Fibroblast of peridontal ligament (primary cell): ENCODE results near the gene TANC1.

ENCODE experiments used
- DNase-seq: peaks from one replicate; pipeline ENCODE4 v3.0.0-alpha.2; 2010; ENCODE audit errors: extremely low read depth

The TANC1 gene

DNA sequence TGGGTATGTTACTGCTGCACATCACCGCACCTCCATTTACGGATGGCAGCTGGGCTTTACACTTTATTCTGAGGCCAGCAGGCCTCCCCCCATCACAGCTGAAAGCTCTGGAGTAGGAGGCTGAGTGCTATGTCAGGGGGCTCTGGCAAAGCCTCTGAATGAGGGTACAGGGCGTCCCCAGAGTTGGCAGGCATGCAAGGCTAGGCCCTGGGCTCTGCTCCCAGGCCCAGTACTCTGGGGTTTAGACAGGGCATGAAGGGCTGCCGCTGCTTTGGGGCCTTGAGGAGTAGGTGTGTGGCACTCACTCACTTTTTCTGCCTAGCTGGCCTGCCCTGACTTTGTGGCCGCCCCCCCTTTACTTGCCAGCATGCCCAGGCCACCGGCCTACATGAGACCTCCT, 227.3 kb downstream of the TANC1 start:
- no peak for DNase-seq

- no peak for DNase-seq
These were observed 228.0 kb downstream of the TANC1 start for GRCh38 chr2:159196393-159196925.

GRCh38 chr2:159199236-159199635, 230.8 kb downstream of the TANC1 start:
- no peak for DNase-seq

DNA sequence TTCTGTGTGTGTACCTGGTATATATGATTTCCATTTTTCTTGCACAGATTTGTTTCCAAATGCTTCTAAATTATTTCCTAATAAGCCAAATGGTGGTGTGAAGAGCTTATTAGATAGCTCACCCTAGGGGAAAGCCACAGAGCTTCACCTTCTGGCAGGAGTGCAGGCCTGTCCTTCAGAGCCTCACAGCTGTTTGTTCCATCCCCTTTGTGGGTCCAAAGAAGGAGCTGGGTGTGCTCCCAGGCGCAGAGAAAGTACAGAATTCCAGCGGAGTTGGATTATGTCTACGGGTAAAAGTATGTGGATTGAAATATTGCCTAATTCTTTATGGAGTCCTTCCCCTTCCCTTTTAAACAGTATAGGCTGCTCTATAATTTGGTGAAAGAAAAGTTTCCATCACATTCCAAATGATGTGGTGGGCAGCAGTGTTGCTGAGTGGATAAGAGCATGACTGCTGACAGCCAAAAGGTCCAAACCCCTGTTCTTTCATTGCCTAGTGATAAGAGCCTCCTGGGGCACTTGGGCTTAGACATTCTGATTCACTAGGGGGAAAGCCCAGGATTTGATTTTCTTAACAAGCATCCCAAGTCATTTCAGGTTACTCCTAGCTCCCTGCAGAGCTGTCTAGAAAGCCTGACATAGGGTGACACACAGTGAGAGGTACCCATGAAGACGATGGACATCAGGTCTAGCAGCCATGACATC, 231.5 kb downstream of the TANC1 start:
- peak; percentile 27 for DNase-seq

DNA sequence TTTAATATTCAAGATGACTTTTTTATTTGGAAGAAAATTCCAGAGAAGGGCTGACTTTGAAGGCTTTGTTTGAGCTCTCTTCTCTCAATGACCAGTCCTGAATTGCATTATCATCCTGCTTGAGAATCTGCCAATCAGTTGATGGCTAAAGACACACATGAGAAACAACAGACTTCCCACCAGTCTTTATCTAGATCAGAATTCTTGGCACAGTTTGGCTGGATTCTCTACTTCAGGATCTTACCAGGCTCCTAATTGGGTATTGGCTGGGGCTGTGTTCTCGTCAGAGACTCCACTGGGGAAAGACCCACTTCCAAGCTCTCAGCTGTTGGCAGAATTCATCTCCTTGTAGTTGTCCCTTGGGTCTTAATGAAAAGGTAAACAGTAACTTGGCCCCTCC, 232.1 kb downstream of the TANC1 start:
- DNase-seq, result peak; percentile 72

GRCh38 chr2:159201360-159202063, 233.1 kb downstream of the TANC1 start:
- DNase-seq, result peak; percentile 38

DNA sequence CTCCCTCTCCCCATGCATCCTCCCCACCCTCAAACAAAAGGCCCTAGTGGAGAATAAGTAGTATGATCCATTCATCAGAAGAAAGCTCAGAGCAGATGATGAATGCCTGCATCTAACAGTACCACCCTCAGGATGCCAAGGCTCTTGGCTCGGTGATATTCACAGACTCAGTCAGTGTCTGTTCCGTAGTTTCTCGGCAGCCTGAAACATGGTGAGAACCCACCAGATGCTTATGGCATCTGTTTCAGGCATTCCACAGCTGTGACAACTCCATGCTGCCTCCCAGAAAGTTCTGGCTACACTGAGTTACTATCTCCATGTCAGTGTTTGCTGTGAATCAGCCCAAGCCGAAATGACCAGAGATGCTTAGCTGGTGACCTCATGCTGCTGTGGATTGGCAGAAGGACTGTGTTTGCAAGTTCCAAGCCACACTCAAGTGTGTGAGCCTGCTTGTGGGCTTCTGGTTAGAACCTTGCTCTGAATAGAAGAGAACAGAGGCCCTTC, 234.2 kb downstream of the TANC1 start:
- DNase-seq, result peak; percentile 99

- DNase-seq, result no peak
These were observed 236.1 kb downstream of the TANC1 start for GRCh38 chr2:159204381-159205144.

DNA sequence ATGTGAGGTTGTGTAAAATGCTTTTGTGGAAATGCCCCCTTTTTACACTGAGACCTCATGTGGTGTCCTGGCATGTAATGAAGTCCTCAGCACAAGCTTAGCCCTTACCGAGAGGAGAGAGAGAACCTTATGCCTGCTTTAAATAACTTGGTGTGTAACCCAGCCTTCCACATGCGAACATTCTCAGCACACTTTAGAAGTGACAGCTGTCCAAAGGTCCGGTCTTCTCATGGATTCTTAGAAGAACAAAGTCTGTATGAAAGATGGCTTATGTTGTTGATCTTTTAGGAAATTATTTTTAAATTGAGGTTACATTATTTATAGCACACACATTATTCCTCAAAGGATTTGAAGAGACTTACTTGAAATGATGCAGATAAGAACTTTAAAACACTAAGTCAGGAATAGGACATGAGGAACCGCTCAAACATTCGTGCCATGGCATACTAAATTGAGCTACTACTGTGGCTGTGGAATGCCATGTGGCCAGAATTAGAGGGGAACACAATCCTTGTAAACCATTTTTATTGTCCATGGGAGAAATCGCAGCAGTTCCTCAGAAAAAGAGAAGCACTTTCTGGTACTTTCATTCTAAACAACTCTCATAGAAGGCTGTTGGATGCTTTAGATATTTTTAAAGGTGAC, 238.4 kb downstream of the TANC1 start:
- DNase-seq, result no peak

DNA sequence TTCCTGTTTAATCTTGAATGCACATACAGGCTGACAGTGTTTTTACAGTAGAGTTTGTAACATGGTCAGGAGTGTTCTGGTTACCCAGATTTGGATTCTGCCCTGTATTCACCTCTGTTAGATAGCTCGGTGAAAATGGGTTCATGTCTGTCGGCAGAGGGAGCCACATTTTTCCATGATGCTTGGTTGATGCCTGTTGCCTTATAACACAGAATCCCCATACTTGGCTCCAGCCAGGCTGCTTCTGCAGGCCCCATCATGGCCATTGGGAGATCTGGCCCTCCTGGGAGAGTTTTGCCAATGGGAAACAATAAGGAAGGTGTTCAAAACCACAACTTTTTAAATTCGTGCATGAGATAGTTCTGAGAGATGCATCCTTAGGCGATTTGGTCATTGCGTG, 240.0 kb downstream of the TANC1 start:
- DNase-seq, result peak; percentile 22

DNA sequence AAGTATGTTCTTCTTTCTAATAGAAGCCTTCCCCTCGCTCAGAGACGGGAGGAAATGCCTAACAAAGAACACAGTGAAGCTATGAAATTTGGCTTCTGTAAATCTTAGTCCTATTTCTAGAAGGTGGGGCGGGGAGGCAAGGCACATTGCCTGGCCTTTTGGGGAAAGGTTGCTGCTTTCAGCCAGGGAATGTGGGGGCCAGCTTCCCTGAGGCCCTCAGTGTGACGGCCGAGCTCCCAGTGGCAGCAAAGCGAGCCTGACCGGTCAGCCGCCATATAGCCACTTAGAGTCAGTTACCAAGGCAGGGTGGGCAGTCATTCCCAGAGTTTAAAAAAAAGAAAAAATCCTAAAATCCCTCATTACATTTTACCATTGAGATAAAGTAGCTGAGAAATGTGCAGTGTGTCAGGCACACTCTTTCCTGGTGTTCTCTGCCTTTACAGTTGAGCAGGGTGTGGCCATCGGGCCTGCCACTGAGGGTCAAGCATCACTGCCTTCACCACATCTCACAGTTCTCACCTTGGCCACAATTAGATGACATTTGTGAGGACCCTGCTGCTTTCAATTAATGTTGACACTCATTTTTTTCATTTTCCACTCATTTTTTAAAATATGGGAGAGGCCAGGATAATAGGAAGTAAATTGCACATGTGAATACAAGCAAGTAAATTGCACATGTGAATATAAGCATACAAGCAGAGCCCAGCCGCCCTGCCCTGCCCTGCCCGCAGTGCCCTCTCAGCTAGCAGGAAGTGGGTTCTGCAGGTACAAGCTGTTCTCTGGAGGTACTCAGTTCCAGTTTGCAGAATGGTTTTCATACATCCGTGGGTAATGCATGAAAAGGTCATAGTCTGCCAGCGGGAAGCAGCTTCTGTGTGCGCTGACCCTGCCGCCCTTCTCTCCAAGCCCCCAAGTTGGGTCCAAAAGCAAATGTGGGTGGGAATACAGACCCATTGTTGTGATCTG, 241.2 kb downstream of the TANC1 start:
- no peak for DNase-seq

DNA sequence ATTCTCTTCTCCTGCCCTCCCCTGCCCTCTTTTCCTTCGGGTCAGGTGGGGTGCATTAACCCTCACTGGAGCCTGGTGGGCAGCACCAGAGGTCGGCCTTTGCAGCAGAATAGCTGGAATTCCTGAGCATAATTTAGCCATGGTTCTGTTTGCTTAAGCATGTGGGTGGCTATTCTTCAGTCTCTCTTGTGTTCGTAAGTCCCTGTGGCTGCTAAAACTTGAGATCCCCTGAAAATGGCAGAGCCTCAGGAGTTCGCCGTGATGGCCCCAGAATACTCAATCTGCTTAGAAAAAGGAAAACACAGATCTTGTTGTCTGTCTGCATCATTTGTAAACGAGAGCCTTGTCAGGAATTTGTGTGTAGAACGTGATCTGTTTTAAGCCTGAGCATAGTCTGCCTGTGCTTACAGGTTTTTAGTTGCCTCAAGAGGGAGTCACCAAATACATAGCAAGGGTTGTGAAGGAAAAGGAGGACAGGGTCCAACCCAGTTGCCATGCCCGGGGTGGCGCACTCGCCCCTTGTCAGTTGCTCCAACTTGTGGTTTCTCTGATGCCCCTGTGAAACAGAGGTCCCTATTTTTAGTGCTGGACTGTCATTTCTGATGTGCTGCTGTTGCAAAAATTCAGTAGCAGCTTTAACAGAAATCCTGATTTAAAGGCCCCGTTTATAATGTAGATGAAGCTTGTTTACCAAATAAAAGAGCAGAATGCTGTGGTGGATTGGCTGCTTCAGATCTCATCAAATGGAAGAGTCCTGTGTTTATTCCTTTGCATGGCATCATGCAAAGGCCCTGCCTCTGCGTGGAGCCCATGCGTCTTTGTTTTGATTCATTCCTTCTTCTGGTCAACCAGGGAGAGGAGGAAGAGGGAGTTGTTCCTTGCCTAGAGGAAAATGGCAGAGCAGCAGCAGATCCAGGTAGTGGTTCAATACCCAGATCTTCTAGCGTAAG, 243.3 kb downstream of the TANC1 start:
- peak; percentile 34 for DNase-seq

- no peak for DNase-seq
These were observed 244.9 kb downstream of the TANC1 start for GRCh38 chr2:159213296-159213695.

DNA sequence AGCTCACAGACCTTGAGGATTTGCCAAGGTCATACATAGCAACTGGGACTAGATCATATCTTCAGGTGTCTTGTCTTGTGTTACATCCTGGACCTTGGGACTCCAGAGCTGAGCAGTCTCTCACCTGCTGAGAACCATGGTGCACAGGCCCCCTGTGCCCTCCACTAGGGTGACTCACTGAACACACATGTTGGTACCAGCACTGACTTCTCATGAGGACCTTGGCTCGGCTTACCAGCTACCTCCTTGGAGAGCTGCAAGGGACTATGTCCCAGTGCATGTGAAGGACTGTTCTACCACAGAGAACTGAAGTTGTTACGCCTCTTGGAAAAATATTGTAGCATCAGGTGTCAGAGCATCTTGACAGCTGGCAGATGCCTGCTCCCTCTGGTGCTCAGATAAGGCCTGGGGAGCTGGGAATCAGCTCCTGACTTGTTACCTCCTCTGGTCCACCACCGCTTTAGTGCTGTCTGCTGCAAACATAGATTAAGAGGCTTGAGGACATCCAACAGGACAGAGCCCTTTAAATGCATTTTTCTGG, 246.0 kb downstream of the TANC1 start:
- no peak for DNase-seq

DNA sequence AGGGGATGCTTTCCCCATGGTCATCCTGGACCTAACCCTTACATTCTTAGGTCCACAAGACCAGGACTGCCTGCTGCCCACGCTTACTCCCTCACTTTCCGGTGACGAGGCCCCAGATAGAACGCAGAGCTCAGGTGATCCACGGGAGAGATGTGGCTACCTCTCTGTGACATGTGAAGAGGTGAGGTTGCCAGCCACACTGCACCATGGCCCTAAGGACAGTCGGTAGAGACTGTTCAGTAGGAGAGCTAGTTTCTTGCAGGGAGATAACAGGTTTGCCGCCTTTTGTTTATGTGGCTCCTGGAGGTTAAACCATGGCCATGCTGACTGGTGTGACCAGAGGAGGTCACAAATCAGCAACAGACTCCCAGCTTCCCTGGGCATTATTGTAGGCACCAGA, 246.7 kb downstream of the TANC1 start:
- no peak for DNase-seq

DNA sequence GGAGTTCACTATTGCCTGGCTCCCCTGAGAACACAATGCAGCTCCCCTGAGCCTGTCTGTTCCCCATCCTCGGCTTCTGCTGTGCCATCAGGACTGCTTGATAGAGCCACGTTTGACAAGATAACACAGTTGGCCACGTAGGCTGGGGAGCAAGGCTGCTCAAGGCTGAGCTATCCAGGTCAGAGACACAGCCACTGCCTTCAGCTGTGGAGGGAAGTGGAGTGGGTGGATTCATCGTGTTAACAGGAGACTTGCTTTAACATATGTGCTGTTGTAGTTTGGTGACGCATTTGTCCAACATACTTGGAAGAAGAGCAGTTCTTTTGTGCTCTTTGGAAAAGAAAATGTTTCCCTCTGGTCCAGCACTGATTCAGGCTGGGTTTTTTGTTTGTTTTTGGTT, 249.2 kb downstream of the TANC1 start:
- DNase-seq, result no peak

DNA sequence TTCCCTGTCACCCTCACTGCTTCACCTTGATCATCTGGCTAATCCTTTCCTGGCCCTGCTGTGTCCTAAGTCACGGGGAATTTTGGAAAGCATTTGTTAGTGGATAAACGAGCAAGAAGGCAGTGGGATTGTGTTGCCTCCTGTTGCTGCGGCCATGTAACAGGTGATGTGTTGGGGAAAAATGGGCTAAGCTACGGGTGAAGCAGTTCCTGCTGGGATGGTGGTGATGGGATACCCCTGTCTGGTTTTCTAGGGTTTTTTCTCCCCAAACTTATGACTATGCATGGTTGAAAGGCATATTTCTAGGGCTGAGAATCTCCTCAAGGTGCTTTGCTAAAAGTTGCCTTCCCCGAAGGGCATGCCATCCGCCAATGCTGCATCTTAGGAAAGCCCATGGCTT, 249.9 kb downstream of the TANC1 start:
- no peak for DNase-seq

- no peak for DNase-seq
These were observed 251.1 kb downstream of the TANC1 start for GRCh38 chr2:159219394-159219998.
